Measurements from ENCODE around the gene MPND. TPM values are rescaled to one million over a fixed set of nuclear protein-coding genes. Genes with fewer than 3 reads are reported as not detected.
"Not testable (repeated sequence)": the region's sequence is repeated elsewhere in the genome, so short reads cannot be mapped to it uniquely, and the experiment has no call there.

Gene MPND
- total and polyA plus RNA-seq, 12 donors: 4.5 to 52.3 (median 16.1) TPM

DNA sequence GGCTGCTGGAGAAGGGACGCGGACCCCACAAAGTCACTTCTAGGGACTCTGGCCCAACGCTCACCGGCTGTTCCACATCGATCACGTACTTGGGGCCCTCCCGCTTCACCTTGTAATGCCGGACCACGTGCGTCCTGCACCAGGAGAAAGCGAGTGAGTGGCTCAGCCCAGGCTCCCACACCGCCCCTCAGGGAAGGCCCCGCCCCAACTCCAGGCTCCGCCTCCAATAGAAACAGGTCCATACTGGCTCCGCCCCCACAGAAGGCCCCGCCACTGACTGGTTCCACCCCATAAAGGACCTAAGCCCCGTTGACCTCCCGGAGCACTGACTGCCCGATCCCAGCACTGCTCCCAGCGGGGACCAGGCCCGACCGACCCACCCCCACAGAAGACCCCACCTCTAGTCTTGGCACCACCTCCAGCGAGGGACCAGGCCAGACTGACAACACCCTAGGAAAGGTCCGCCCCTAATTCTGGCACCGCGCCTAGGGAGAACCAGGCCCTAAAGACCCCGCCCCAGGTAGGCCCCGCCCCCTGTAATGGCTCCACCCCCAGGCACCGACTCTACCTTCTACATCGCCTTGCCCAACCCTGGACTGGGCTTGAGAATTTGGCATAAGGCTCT lies 16.0 kb upstream of the MPND start:
- Histone ChIP-seq H3K4me3 (peak overlapping the region in 2 of 4 donors; percentile 10 to 62), H3K9me3 (replicated peaks in 1 of 3) (no peaks in the 10 kb centered on the region), H3K36me3 (replicated peaks in 1 of 2) (no peaks in the 10 kb centered on the region), H3K27ac (peak overlapping the region in 2 of 5 donors; percentile 51 to 75), H3K4me1 (replicated peaks in 1 of 2) (peaks cover 9 to 20% of the 10 kb centered on the region in 2 donors), H3K27me3 (no peaks in the 10 kb centered on the region)
- intact Hi-C loops (cut with DNase I): no loop called here
- WGBS, 4 donors: 2 to 5% (median 5%) methylated on average over 8 to 30 of the region's 30 CpGs; no CpG with 5 or more reads in 1 of the 4 donors
- peak; percentile 80 to 97 (median 89) for DNase-seq
- TF ChIP-seq POLR2A (IDR thresholded peaks at IDR 0.05): peak in 1 of 2 donors; percentile 11
- TF ChIP-seq, protein P1, sequence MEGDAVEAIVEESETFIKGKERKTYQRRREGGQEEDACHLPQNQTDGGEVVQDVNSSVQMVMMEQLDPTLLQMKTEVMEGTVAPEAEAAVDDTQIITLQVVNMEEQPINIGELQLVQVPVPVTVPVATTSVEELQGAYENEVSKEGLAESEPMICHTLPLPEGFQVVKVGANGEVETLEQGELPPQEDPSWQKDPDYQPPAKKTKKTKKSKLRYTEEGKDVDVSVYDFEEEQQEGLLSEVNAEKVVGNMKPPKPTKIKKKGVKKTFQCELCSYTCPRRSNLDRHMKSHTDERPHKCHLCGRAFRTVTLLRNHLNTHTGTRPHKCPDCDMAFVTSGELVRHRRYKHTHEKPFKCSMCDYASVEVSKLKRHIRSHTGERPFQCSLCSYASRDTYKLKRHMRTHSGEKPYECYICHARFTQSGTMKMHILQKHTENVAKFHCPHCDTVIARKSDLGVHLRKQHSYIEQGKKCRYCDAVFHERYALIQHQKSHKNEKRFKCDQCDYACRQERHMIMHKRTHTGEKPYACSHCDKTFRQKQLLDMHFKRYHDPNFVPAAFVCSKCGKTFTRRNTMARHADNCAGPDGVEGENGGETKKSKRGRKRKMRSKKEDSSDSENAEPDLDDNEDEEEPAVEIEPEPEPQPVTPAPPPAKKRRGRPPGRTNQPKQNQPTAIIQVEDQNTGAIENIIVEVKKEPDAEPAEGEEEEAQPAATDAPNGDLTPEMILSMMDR (IDR thresholded peaks at IDR 0.05): no peak

DNA sequence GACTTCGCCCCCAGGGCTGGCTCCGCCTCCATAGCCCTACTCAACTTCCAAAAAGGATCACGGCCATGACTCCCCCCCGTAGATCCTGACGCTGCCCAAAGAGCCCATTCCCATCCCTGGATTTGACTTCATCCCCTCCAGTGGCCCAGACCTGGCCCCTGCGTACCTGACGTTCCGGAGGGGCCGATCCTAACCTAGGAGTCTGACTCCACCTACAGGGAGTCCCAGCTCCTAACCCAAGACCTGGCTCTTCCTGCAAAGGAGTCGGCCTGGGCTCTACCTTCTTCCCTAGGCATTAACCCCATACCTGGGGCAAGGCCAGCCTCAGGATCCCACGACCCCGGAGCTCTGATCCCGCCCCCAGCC lies 15.5 kb upstream of the MPND start:
- Histone ChIP-seq H3K27me3 (no peaks in the 10 kb centered on the region), H3K36me3 (replicated peaks in 1 of 2) (no peaks in the 10 kb centered on the region), H3K4me1 (replicated peaks in 1 of 2) (peaks cover 9 to 20% of the 10 kb centered on the region in 2 donors), H3K27ac (peak overlapping the region in 2 of 5 donors; percentile 51 to 75), H3K9me3 (replicated peaks in 1 of 3) (no peaks in the 10 kb centered on the region), H3K4me3 (peak overlapping the region in 2 of 4 donors; percentile 10 to 62)
- 5 to 15% (median 9%) methylated on average over 7 to 13 of the region's 13 CpGs for WGBS, 4 donors
- DNase-seq: no peak
- intact Hi-C loops (cut with DNase I): no loop called here
- TF ChIP-seq, protein P1 (IDR thresholded peaks at IDR 0.05): no peak
- TF ChIP-seq POLR2A (IDR thresholded peaks at IDR 0.05): no peak

DNA sequence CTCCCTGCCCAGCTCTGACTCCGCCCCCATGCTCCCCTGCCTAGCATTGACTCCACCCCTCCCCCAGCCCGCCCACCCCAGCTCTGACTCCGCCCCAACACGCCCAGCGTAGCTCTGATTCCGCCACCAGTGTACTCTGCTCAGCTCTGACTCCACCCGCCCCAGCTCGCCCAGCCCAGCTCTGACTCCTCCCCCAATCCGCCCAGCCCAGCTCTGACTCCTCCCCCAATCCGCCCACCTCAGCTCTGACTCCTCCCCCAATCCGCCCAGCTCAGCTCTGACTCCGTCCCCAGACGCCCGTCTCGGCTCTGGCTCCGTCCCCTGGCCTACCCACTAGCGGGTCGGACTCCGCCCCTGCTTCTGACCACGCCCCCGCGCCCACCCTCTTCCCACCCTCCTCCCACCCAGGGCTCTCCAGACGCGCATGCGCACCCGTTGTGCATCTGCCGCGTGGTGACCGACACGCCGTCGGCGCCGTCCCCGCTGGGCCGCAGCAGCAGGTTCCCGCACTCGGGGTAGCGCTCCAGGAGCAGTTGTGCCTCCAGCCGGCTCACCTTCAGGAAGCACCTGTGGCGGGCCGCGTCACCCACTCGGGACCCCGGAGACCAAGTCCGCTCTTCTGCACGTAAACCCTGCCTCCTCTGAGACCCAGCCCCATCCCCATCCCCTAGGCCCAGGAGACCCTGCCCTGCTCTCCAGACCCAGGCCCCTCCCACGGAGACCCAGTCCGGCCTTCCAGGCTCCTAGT lies 14.9 kb upstream of the MPND start:
- Histone ChIP-seq H3K27ac (peak overlapping the region in 2 of 5 donors; percentile 51 to 75), H3K9me3 (replicated peaks in 1 of 3) (no peaks in the 10 kb centered on the region), H3K4me1 (replicated peaks in 1 of 2) (peaks cover 9 to 20% of the 10 kb centered on the region in 2 donors), H3K4me3 (peak overlapping the region in 2 of 4 donors; percentile 10 to 62), H3K27me3 (no peaks in the 10 kb centered on the region), H3K36me3 (replicated peaks in 1 of 2) (no peaks in the 10 kb centered on the region)
- TF ChIP-seq, protein P1 (IDR thresholded peaks at IDR 0.05): peak in 1 of 6 experiments; percentile 11
- TF ChIP-seq POLR2A (IDR thresholded peaks at IDR 0.05): peak in 1 of 2 donors; percentile 26
- 1 to 7% (median 2%) methylated on average over 6 to 49 of the region's 49 CpGs for WGBS, 4 donors
- peak; percentile 89 to 99 (median 98) for DNase-seq
- intact Hi-C loops (cut with DNase I): no loop called here

DNA sequence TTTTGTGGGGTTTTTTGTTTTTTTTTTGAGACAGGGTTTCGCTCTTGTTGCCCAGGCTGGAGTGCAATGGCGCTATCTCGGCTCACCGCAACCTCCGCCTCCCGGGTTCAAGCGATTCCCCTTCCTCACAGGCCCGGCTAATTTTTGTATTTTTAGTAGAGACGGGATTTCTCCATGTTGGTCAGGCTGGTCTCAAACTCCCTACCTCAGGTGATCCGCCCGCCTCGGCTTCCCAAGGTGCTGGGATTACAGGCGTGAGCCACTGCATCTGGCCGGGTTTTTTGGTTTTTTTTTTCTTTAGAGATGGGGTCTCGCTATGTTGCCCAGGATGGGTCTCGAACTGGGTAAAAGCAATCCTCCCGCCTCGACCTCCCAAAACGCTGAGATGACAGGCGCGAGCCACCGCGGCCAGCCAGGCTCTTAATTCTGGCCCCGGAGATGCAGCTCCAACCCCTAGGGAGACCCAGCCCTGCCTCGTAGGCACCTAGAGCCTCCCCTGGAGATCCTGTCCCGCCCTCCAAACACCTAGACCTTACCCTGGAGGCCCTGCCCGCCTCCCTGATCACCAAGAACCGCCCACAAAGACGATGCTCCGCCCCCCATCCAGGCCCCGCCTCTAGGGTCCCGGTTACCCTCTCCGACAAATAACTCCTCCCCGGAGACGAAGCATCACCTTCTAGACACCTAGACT lies 14.2 kb upstream of the MPND start:
- DNase-seq: peak in 2 of 7 donors; percentile 35 to 50
- H3K9me3 ChIP-seq (replicated peaks in 1 of 3); H3K27me3 ChIP-seq; H3K36me3 ChIP-seq (replicated peaks in 1 of 2); H3K27ac ChIP-seq; intact Hi-C loops (cut with DNase I): not testable (repeated sequence)
- WGBS, 4 donors: 34 to 50% (median 40%) methylated on average over 27 to 35 of the region's 35 CpGs
- Histone ChIP-seq H3K4me1 (replicated peaks in 1 of 2) (peaks cover 9 to 20% of the 10 kb centered on the region in 2 donors), H3K4me3 (peak overlapping the region in 1 of 4 donors; percentile 50)
